Uterine smooth muscle cell (primary cell): ENCODE results near the gene NACC1. TPM values are rescaled to one million over a fixed set of nuclear protein-coding genes. Genes with fewer than 3 reads are reported as not detected.

Source experiments
- total RNA-seq: library from RNA; depleted of rRNA; stranded (reverse); fragments of >200 nt; gene quantifications from 2 replicates; pipeline ENCODE4 v1.2.3, GENCODE V29; 2014

NACC1 gene
- total RNA-seq, result 32.4 and 48.4 TPM in 2 replicates

GRCh38 chr19:13117772-13118423 is at the start of gene NACC1:
TSS of gene NACC1 (plus strand) at chr19:13118264. CDS start at chr19:13135208, 16,944 bp downstream.

GRCh38 chr19:13102666-13103580 is 15.1 kb upstream of the NACC1 start, which contains the start of gene LYL1:
TSS of gene LYL1 (minus strand) at chr19:13102858. CDS start at chr19:13101171, 1,687 bp downstream.

GRCh38 chr19:13116282-13117175 is 1.5 kb upstream of the NACC1 start, which contains the start of gene TRMT1:
TSS of gene TRMT1 (minus strand) at chr19:13116740. CDS start at chr19:13116399, 341 bp downstream.

GRCh38 chr19:13150187-13150930 is 32.3 kb downstream of the NACC1 start, which contains the start of the genes IER2 and STX10:
TSS of gene IER2 (plus strand) at chr19:13150411. CDS start at chr19:13153187, 2,776 bp downstream.
TSS of gene STX10 (minus strand) at chr19:13150375. CDS start at chr19:13150173, 202 bp downstream.

Other genes starting within 250 kb of the NACC1 start
- gene DNASE2, start 236.8 kb upstream of the NACC1 start, total RNA-seq, result 13.5 and 35.4 TPM in 2 replicates
- gene KLF1, start 231.1 kb upstream of the NACC1 start, total RNA-seq, result not detected in 2 replicates
- 25.2 and 35.5 TPM in 2 replicates for gene GCDH, start 227.1 kb upstream of the NACC1 start, total RNA-seq
- gene SYCE2, start 199.0 kb upstream of the NACC1 start, total RNA-seq, result 0.11 and 0.12 TPM in 2 replicates
- 54.1 and 58.9 TPM in 2 replicates for gene FARSA, start 184.6 kb upstream of the NACC1 start, total RNA-seq
- gene CALR, start 179.7 kb upstream of the NACC1 start, total RNA-seq, result 1,588 and 2,549 TPM in 2 replicates
- 68.9 and 87.4 TPM in 2 replicates for gene RAD23A, start 172.4 kb upstream of the NACC1 start, total RNA-seq
- gene GADD45GIP1, start 161.0 kb upstream of the NACC1 start, total RNA-seq, result 26.6 and 36.4 TPM in 2 replicates
- gene DAND5, start 148.7 kb upstream of the NACC1 start, total RNA-seq, result 0.12 TPM in 1 of 2 replicates, not detected in the other
- 59.8 and 71.9 TPM in 2 replicates for gene NFIX, start 122.8 kb upstream of the NACC1 start, total RNA-seq
- gene LYL1, start 15.4 kb upstream of the NACC1 start, total RNA-seq, result 0.77 and 1.1 TPM in 2 replicates
- gene TRMT1, start 1.5 kb upstream of the NACC1 start, total RNA-seq, result 32.5 and 36.4 TPM in 2 replicates
- gene STX10, start 32.1 kb downstream of the NACC1 start, total RNA-seq, result 72.9 and 81.1 TPM in 2 replicates
- gene IER2, start 32.1 kb downstream of the NACC1 start, total RNA-seq, result 23.2 and 31.9 TPM in 2 replicates